HL-60 (cell line): Measurements from ENCODE around the gene PNPLA6.

Experiments used
- DNase-seq, 2 experiments: peaks; one replicate each; pipeline ENCODE4 v3.0.0-alpha.2; 2010 to 2020; ENCODE audit warnings: low read depth in 1 of 2, low spot score in 1 of 2
- H3K27ac ChIP-seq: fragments of 250-450 bp; sonication (Bioruptor Pico); replicated peaks from 2 replicates; pipeline ENCODE4 v1.5.1; 2020; ENCODE audit warnings: mild to moderate bottlenecking, moderate library complexity
- H3K27me3 ChIP-seq: fragments of 250-450 bp; sonication (Bioruptor Pico); 2 replicates; pipeline ENCODE4 v1.5.1; 2021; ENCODE audit warnings: mild to moderate bottlenecking, moderate library complexity; ENCODE audit not compliant: insufficient read depth, poor library complexity, severe bottlenecking
- H3K4me3 ChIP-seq: replicated peaks from 2 replicates; pipeline ENCODE4 v1.5.1; 2011; ENCODE audit warnings: mild to moderate bottlenecking, control low read depth, low read length; ENCODE audit not compliant: insufficient read depth
- CTCF ChIP-seq: IDR thresholded peaks from one replicate; pipeline ENCODE4 v1.5.1; 2011; ENCODE audit warnings: low read length, control low read depth, inconsistent platforms; ENCODE audit not compliant: insufficient read depth
- GABPA ChIP-seq: IDR thresholded peaks from 2 replicates; pipeline ENCODE4 v1.6.1; 2012; ENCODE audit warnings: low read depth
- POLR2AphosphoS5 ChIP-seq: IDR thresholded peaks from 2 replicates; pipeline ENCODE4 v1.6.1; 2012; ENCODE audit warnings: low read depth
- REST ChIP-seq: IDR thresholded peaks from 2 replicates; pipeline ENCODE4 v1.6.1; 2012; ENCODE audit warnings: low read depth; ENCODE audit not compliant: insufficient replicate concordance
- SPI1 ChIP-seq: IDR thresholded peaks from 2 replicates; pipeline ENCODE4 v1.6.1; 2012; ENCODE audit warnings: low read depth, mild to moderate bottlenecking, borderline replicate concordance

The PNPLA6 gene

GRCh38 chr19:7554990-7555864 lies 19.7 kb downstream of the PNPLA6 start:
- Histone ChIP-seq H3K4me3 (no peak overlapping the region), H3K27ac (no peak overlapping the region), H3K27me3 (no peaks in the 10 kb centered on the region)
- DNase-seq, result no peak
- TF ChIP-seq CTCF (no peak), POLR2AphosphoS5 (no peak), GABPA (no peak), SPI1 (no peak), REST (no peak)

DNA sequence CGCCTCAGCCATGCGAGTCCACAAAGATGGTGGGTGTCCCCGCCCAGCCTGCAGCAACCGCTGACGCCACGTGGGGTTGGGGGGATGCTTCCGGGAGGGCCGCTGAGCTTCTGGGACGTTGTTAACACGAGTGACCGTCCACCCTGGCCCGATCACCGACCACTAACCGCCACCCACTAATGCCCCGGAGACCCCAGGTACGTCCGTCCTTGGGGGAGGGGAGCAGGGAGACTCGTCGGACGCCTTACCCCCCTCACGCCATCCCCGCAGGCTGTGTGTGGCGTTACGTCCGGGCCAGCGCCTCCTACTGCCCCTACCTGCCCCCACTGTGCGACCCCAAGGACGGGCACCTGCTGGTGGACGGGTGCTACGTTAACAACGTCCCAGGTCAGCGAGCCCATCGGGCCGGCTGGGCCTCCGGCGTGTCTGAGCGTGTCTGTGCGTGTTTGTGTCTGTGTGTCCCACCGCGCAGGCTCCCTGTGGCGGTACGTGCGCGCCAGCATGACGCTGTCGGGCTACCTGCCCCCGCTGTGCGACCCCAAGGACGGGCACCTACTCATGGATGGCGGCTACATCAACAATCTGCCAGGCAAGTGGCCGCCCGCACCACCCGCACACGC lies 21.3 kb downstream of the PNPLA6 start:
- H3K4me3 ChIP-seq, result no peak overlapping the region
- H3K27ac ChIP-seq, result no peak overlapping the region
- no peak for TF ChIP-seq CTCF
- no peak for TF ChIP-seq GABPA
- no peak for TF ChIP-seq SPI1
- no peak for TF ChIP-seq REST
- no peak for TF ChIP-seq POLR2AphosphoS5
- no peaks in the 10 kb centered on the region for H3K27me3 ChIP-seq
- no peak for DNase-seq

DNA sequence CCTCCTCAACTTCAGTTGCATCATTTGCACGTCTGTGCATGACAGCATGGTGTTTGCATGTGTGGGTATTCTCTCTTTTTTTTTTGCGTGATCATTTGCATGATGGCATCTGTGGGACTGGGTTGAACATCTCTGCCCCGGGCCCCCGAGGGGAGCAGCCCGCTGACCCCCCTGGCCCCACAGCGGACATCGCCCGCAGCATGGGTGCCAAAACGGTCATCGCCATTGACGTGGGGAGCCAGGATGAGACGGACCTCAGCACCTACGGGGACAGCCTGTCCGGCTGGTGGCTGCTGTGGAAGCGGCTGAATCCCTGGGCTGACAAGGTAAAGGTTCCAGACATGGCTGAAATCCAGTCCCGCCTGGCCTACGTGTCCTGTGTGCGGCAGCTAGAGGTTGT lies 23.1 kb downstream of the PNPLA6 start:
- Histone ChIP-seq H3K27me3 (no peaks in the 10 kb centered on the region), H3K27ac (no peak overlapping the region), H3K4me3 (no peak overlapping the region)
- DNase-seq, result no peak
- TF ChIP-seq POLR2AphosphoS5 (no peak), REST (no peak), CTCF (no peak), GABPA (no peak), SPI1 (no peak)
